Pancreas (tissue), 10 donors: ENCODE data around the gene ZGLP1. TPM values are rescaled to one million over a fixed set of nuclear protein-coding genes. Genes with fewer than 3 reads are reported as not detected.
"Not testable (repeated sequence)": the region's sequence is repeated elsewhere in the genome, so short reads cannot be mapped to it uniquely, and the experiment has no call there.

Experiments used
- ATAC-seq, 4 donors: fragments of 200-7000 bp; cut with Tn5 transposase; one replicate each; pipeline versions ENCODE4 v1.8.0 to v1.9.1; 2020; ENCODE audit warnings: mild to moderate bottlenecking in 4 of 4, moderate library complexity in 4 of 4
- DNase-seq, 6 donors: peaks; one replicate each; pipeline ENCODE4 v3.0.0-alpha.2; 2020
- FAIRE-seq: peaks from 2 replicates; lab custom pipeline; 2012; peaks lifted over from hg19 to GRCh38; lab: Jason Lieb, UNC
- H3K27ac ChIP-seq, 4 donors: fragments of 200-600 bp; sonication (generic); 1 replicate in 3 of 4; 2 replicates in 1 of 4; pipeline versions ENCODE4 v1.5.0 to v1.8.0; 2020
- H3K27me3 ChIP-seq, 4 donors: fragments of 200-600 bp; one replicate each; pipeline ENCODE4 v1.8.0; 2021
- H3K36me3 ChIP-seq, 3 donors: fragments of 200-600 bp; sonication (generic) in 1 of 3; one replicate each; pipeline versions ENCODE4 v1.5.0 to v1.8.0; 2020 to 2021
- H3K4me1 ChIP-seq, 3 donors: fragments of 200-600 bp; one replicate each; pipeline ENCODE4 v1.8.0; 2021
- H3K4me3 ChIP-seq, 4 donors: fragments of 200-600 bp; sonication (generic) in 2 of 4; one replicate each; pipeline versions ENCODE4 v1.5.0 to v1.8.0; 2020 to 2021
- H3K9me3 ChIP-seq, 4 donors: fragments of 200-600 bp; one replicate each; pipeline ENCODE4 v1.8.0; 2021
- CTCF ChIP-seq, 4 donors: fragments of 200-600 bp; sonication (generic) in 3 of 4; IDR thresholded peaks; one replicate each; pipeline versions ENCODE4 v1.5.0 to v1.8.0; 2021; ENCODE audit warnings: antibody characterized with exemption in 4 of 4
- WGBS, 2 donors: extraction: QIAGEN DNeasy Blood & Tissue Kit; methylation state at CpG; one replicate each; pipeline ENCODE4 v1.1.7; 2013; 5-methylcytosine and 5-hydroxymethylcytosine counted together
- intact Hi-C, 3 donors: fragments of 100-400 bp; cut with DNase I; formaldehyde crosslinking; loops; one replicate each; pipeline versions ENCODE4 v1.11.1 to v1.14.2; 2022
- polyA plus RNA-seq, 2 donors: library from polyadenylated mRNA; stranded (reverse); fragments of 200-250 nt; gene quantifications; one replicate each; pipeline ENCODE4 v1.2.3, GENCODE V29; 2013
- total RNA-seq, 6 donors: library from RNA; stranded (reverse); fragmentation: NEBNext Ultra II Directional in 4 of 6; extraction: Animal tissue kit (Norgen Biotek cat#: 25700) in 4 of 6; gene quantifications; one replicate each; pipeline versions ENCODE4 v1.2.1 to v1.2.4, GENCODE V29; 2021 to 2023
- donor health status: healthy with polysubstance abuse.
- donor health status: DM: no; HTN: no; CAD: no; lungs with moderate emphysema.
- donor health status: DM: no; HTN: no; CAD: no.
- donor health status: control.
- donor health status: control.
- donor health status: Bipolar disorder and iron deficiency.
- donor health status: DM: yes; HTN: yes; CAD: no.
- donor health status: DM: no; HTN: no; CAD: no.
- donor health status: DM: no; HTN: no; CAD: no.
- donor health status: DM: yes; HTN: yes; CAD: no.

Gene ZGLP1
- total and polyA plus RNA-seq, 8 donors, result 0.91 to 44.0 (median 1.7) TPM

GRCh38 chr19:10284065-10284959 is 25.3 kb downstream of the ZGLP1 start:
- no peak for TF ChIP-seq CTCF (IDR thresholded peaks at IDR 0.05)
- no peak for FAIRE-seq
- Histone ChIP-seq H3K4me3 (no peak overlapping the region), H3K9me3 (no peaks in the 10 kb centered on the region), H3K36me3 (no peaks in the 10 kb centered on the region), H3K4me1 (peaks cover 0 to 10% (median 0%) of the 10 kb centered on the region in 3 donors), H3K27ac (no peak overlapping the region), H3K27me3 (peaks cover 0 to 9% (median 6%) of the 10 kb centered on the region in 4 donors)
- no peak for ATAC-seq
- no peak for DNase-seq
- intact Hi-C loops, result no loop called here
- 75 to 87% methylated on average over 34 of the region's 34 CpGs for WGBS, 2 donors

GRCh38 chr19:10283301-10284064 is 26.1 kb downstream of the ZGLP1 start:
- FAIRE-seq, result no peak
- DNase-seq, result no peak
- peaks cover 0 to 9% (median 6%) of the 10 kb centered on the region in 4 donors for H3K27me3 ChIP-seq
- H3K4me1 ChIP-seq, result peaks cover 0 to 8% (median 0%) of the 10 kb centered on the region in 3 donors
- TF ChIP-seq CTCF (IDR thresholded peaks at IDR 0.05), result no peak
- H3K9me3 ChIP-seq, result no peaks in the 10 kb centered on the region
- 51 to 61% methylated on average over 23 of the region's 23 CpGs for WGBS, 2 donors
- H3K4me3 ChIP-seq, result no peak overlapping the region
- H3K27ac ChIP-seq, result no peak overlapping the region
- H3K36me3 ChIP-seq, result no peaks in the 10 kb centered on the region
- no peak for ATAC-seq
- intact Hi-C loops, result no loop called here

GRCh38 chr19:10282043-10282442 is 27.6 kb downstream of the ZGLP1 start:
- H3K9me3 ChIP-seq, H3K27ac ChIP-seq, FAIRE-seq, DNase-seq, H3K4me3 ChIP-seq, ATAC-seq, H3K4me1 ChIP-seq, H3K36me3 ChIP-seq, H3K27me3 ChIP-seq, intact Hi-C loops: not testable (repeated sequence)
- 81 to 84% methylated on average over 5 of the region's 5 CpGs for WGBS, 2 donors

GRCh38 chr19:10279737-10280442 is 29.7 kb downstream of the ZGLP1 start:
- ATAC-seq (no peak), DNase-seq (no peak), FAIRE-seq (no peak)
- TF ChIP-seq CTCF (IDR thresholded peaks at IDR 0.05), result no peak
- intact Hi-C loops, result loop anchor here in 1 of 3 donors (10.0 kb wide), 1 partner anchor 115 kb away; no protein-coding TSS in a partner anchor
- Histone ChIP-seq H3K36me3 (no peaks in the 10 kb centered on the region), H3K27ac (no peak overlapping the region), H3K27me3 (no peaks in the 10 kb centered on the region), H3K4me3 (no peak overlapping the region), H3K4me1 (no peaks in the 10 kb centered on the region), H3K9me3 (no peaks in the 10 kb centered on the region)
- 79 to 80% methylated on average over 5 of the region's 5 CpGs for WGBS, 2 donors

- no peak for TF ChIP-seq CTCF (IDR thresholded peaks at IDR 0.05)
- no peak for FAIRE-seq
- intact Hi-C loops, result loop anchor here in 1 of 3 donors (10.0 kb wide), 1 partner anchor 116 kb away; no protein-coding TSS in a partner anchor
- ATAC-seq, result no peak
- Histone ChIP-seq H3K36me3 (no peaks in the 10 kb centered on the region), H3K27me3 (no peaks in the 10 kb centered on the region), H3K9me3 (no peaks in the 10 kb centered on the region), H3K27ac (no peak overlapping the region), H3K4me1 (no peaks in the 10 kb centered on the region), H3K4me3 (no peak overlapping the region)
- 71 to 88% methylated on average over 1 of the region's 1 CpG for WGBS, 2 donors
- no peak for DNase-seq
Observed at GRCh38 chr19:10278935-10279334, 30.7 kb downstream of the ZGLP1 start.
